ENCODE results near the gene CFAP77.

GRCh38 chr9:132507670-132508469, 97.9 kb downstream of the CFAP77 start:
- TF ChIP-seq POLR2AphosphoS5 (IDR thresholded peaks at IDR 0.05), result peak; percentile 16
- TF ChIP-seq POLR2A (IDR thresholded peaks at IDR 0.05), result no peak

Data from prostate gland (tissue), 1 donor.